Measurements from ENCODE around the gene PDCD2L.
"Not testable (repeated sequence)": the region's sequence is repeated elsewhere in the genome, so short reads cannot be mapped to it uniquely, and the experiment has no call there.

Gene PDCD2L

GRCh38 chr19:34399886-34400285, 4.3 kb upstream of the PDCD2L start:
- no peak for DNase-seq (ENCODE audit: low read depth)
- H3K4me3 ChIP-seq (ENCODE audit: low read length) = no peak overlapping the region
- H3K9ac ChIP-seq (ENCODE audit: low read length) = no peak overlapping the region
- peaks cover 59% of the 10 kb centered on the region for H3K36me3 ChIP-seq (ENCODE audit: control insufficient read depth, insufficient read depth, low read length, severe bottlenecking)
- no peaks in the 10 kb centered on the region for H3K27me3 ChIP-seq (replicated peaks; ENCODE audit: control insufficient read depth, insufficient read depth, low read length)
- H3K9me3 ChIP-seq (ENCODE audit: control insufficient read depth, low read length) = no peaks in the 10 kb centered on the region
- no peaks in the 10 kb centered on the region for H3K4me1 ChIP-seq (ENCODE audit: control insufficient read depth, insufficient read depth, low read length)

DNA sequence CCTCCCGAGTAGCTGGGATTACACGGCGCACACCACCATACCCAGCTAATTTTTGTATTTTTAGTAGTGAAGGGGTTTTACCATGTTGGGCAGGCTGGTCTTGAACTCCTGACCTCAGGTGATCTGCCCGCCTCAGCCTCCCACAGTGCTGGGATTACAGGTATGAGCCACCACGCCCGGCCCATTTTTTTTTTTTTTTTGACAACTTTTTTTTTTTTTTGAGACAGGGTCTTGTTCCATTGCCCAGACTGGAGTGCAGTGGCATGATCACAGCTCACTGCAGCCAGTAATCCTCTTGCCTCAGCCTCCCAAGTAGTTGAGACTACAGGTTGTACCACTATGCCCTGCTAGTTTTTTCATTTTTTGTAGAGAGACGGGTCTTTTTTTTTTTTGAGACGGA, 3.4 kb upstream of the PDCD2L start:
- H3K9me3 ChIP-seq (ENCODE audit: control insufficient read depth, low read length); DNase-seq (ENCODE audit: low read depth); H3K9ac ChIP-seq (ENCODE audit: low read length); H3K27me3 ChIP-seq (replicated peaks; ENCODE audit: control insufficient read depth, insufficient read depth, low read length); H3K4me1 ChIP-seq (ENCODE audit: control insufficient read depth, insufficient read depth, low read length); H3K4me3 ChIP-seq (ENCODE audit: low read length): not testable (repeated sequence)
- peaks cover 51% of the 10 kb centered on the region for H3K36me3 ChIP-seq (ENCODE audit: control insufficient read depth, insufficient read depth, low read length, severe bottlenecking)

- DNase-seq (ENCODE audit: low read depth) = no peak
- Histone ChIP-seq H3K9ac (ENCODE audit: low read length) (no peak overlapping the region), H3K9me3 (ENCODE audit: control insufficient read depth, low read length) (no peaks in the 10 kb centered on the region), H3K36me3 (ENCODE audit: control insufficient read depth, insufficient read depth, low read length, severe bottlenecking) (peaks cover 40% of the 10 kb centered on the region), H3K4me1 (ENCODE audit: control insufficient read depth, insufficient read depth, low read length) (no peaks in the 10 kb centered on the region), H3K27me3 (replicated peaks; ENCODE audit: control insufficient read depth, insufficient read depth, low read length) (no peaks in the 10 kb centered on the region), H3K4me3 (ENCODE audit: low read length) (no peak overlapping the region)
Measured at GRCh38 chr19:34402074-34402600, 2.1 kb upstream of the PDCD2L start.

DNA sequence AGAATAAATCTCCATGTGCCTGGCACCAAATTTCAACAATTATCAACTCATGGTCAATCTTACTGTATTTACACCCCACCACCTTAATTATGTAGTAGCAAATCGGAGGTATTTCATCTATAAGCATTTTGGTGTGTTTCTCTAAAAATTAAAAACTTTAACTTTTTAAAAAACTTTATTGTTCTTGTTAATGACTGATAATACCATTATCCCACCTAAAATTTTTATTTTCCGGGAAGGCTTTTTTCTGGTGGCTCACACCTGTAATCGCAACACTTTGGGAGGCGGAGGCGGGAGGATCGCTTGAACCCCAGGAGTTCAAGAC, 453 bp upstream of the PDCD2L start:
- Histone ChIP-seq H3K9ac (ENCODE audit: low read length) (peak overlapping the region; percentile 87), H3K4me1 (ENCODE audit: control insufficient read depth, insufficient read depth, low read length) (no peaks in the 10 kb centered on the region), H3K27me3 (replicated peaks; ENCODE audit: control insufficient read depth, insufficient read depth, low read length) (no peaks in the 10 kb centered on the region), H3K4me3 (ENCODE audit: low read length) (peak overlapping the region; percentile 91), H3K9me3 (ENCODE audit: control insufficient read depth, low read length) (no peaks in the 10 kb centered on the region), H3K36me3 (ENCODE audit: control insufficient read depth, insufficient read depth, low read length, severe bottlenecking) (peaks cover 24% of the 10 kb centered on the region)
- no peak for DNase-seq (ENCODE audit: low read depth)

DNA sequence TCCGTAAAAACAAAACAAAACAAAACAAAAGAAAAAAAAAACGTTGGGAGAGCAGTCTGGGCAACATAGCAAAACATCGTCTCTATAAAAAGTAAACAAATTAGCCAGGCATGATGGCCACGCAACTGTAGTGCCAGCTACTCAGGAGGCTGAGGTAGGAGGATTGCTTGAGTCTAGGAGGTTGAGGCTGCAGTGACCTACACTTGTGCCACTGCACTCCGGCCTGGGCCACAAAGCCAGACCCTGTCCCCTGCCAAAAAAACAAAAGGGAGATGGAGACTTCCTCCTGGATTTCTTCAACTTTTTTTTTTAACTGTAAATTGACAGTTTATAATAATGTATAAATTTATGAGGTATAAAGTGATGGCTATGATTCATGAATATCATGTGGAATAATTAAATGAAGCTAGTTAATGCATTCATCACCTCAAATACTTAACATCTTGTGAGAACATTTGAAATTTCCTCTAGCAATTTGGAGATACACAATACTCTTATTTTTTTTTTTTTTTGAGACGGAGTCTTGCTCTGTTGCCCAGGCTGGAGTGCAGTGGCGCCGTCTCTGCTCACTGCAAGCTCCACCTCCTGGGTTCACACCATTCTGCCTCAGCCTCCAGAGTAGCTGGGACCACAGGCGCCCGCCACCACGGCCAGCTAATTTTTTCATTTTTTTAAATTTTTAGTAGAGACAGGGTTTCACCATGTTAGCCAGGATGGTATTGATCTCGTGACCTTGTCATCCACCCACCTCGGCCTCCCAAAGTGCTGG, 1.9 kb downstream of the PDCD2L start:
- no peak for DNase-seq (ENCODE audit: low read depth)
- H3K36me3 ChIP-seq (ENCODE audit: control insufficient read depth, insufficient read depth, low read length, severe bottlenecking) = peaks cover 3% of the 10 kb centered on the region
- H3K9me3 ChIP-seq (ENCODE audit: control insufficient read depth, low read length) = no peaks in the 10 kb centered on the region
- no peak overlapping the region for H3K4me3 ChIP-seq (ENCODE audit: low read length)
- no peaks in the 10 kb centered on the region for H3K4me1 ChIP-seq (ENCODE audit: control insufficient read depth, insufficient read depth, low read length)
- H3K9ac ChIP-seq (ENCODE audit: low read length) = no peak overlapping the region
- no peaks in the 10 kb centered on the region for H3K27me3 ChIP-seq (replicated peaks; ENCODE audit: control insufficient read depth, insufficient read depth, low read length)

DNA sequence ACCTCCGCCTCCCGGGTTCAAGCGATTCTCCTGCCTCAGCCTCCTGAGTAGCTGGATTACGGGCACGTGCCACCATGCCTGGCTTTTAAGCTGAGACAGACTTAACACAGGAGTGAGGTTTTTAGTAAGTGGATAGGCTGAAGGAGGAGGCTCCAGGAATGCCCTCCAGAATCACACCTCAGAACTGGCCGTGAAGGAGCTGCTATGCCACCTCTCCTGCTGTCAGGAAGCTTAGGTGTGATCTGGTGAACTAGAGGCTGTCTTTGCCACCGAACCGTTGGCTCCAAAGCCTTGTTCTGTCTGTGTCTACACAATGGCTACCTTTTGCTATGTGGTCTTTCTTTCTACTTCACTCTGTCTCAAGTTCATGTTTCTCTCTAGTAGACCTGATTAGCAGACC, 4.2 kb downstream of the PDCD2L start:
- Histone ChIP-seq H3K4me1 (ENCODE audit: control insufficient read depth, insufficient read depth, low read length) (no peaks in the 10 kb centered on the region), H3K9me3 (ENCODE audit: control insufficient read depth, low read length) (no peaks in the 10 kb centered on the region), H3K9ac (ENCODE audit: low read length) (no peak overlapping the region), H3K27me3 (replicated peaks; ENCODE audit: control insufficient read depth, insufficient read depth, low read length) (no peaks in the 10 kb centered on the region), H3K36me3 (ENCODE audit: control insufficient read depth, insufficient read depth, low read length, severe bottlenecking) (no peaks in the 10 kb centered on the region), H3K4me3 (ENCODE audit: low read length) (no peak overlapping the region)
- no peak for DNase-seq (ENCODE audit: low read depth)

DNA sequence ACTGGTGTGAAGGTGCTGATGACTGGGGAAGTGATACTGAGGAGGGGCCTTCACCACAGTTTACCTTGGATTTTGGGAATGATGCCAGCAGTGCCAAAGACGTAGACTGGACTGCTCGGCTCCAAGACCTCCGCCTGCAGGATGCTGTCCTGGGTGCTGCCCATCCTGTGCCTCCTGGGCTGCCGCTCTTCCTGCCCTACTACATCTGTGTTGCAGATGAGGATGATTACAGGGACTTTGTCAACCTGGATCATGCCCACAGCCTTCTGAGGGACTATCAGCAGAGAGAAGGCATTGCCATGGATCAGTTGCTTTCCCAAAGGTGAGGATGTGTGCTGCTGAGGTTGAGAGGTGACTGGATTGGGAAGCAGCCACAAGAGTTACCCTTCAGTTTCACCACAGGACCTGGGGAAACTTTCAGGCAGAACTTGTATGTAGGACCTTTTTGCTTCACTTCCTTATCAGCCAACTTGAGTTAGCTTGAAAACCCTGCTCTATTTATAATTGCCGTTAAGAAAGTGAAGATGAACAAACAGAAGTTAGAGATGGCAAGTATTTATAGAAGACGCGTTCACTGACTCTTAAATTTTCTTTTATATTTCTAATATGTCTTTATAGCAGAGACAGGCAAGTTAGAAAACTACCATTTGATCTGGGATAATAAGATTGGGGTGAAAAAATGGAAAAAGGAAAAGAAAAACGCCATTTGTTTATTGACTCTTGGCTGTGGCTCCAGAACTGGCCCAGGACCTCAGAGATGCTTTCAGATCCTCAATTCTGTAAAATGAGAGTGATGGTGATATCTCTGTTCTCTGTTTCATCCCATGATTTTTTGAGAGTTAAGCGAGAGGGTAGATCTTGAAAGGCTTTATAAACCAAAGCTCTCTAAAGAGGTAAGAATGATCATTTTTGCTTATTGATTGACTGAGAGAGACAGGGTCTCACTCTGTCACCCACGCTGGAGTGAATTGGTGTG, 5.3 kb downstream of the PDCD2L start:
- no peak for DNase-seq (ENCODE audit: low read depth)
- Histone ChIP-seq H3K4me1 (ENCODE audit: control insufficient read depth, insufficient read depth, low read length) (no peaks in the 10 kb centered on the region), H3K4me3 (ENCODE audit: low read length) (no peak overlapping the region), H3K27me3 (replicated peaks; ENCODE audit: control insufficient read depth, insufficient read depth, low read length) (no peaks in the 10 kb centered on the region), H3K9ac (ENCODE audit: low read length) (no peak overlapping the region), H3K36me3 (ENCODE audit: control insufficient read depth, insufficient read depth, low read length, severe bottlenecking) (peaks cover 6% of the 10 kb centered on the region), H3K9me3 (ENCODE audit: control insufficient read depth, low read length) (no peaks in the 10 kb centered on the region)

DNA sequence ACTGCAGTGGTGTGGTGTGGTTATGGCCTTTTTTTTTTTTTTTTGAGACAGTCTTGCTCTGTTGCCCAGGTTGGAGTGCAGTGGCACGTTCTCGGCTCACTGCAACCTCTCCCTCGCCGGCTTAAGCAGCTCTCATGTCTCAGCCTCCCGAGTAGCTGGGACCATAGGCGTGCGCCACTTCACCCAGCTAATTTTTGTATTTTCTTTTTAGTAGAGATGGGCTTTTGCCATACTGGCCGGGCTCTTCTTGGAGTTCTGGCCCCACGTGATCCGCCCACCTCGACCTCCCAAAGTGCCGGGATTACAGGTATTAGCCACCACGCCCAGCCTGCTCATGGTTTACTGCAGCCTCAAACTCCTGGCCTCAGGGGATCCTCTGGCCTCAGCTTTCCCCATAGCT, 7.0 kb downstream of the PDCD2L start:
- DNase-seq (ENCODE audit: low read depth) = no peak
- Histone ChIP-seq H3K36me3 (ENCODE audit: control insufficient read depth, insufficient read depth, low read length, severe bottlenecking) (peaks cover 11% of the 10 kb centered on the region), H3K27me3 (replicated peaks; ENCODE audit: control insufficient read depth, insufficient read depth, low read length) (no peaks in the 10 kb centered on the region), H3K9me3 (ENCODE audit: control insufficient read depth, low read length) (no peaks in the 10 kb centered on the region), H3K4me3 (ENCODE audit: low read length) (no peak overlapping the region), H3K4me1 (ENCODE audit: control insufficient read depth, insufficient read depth, low read length) (no peaks in the 10 kb centered on the region), H3K9ac (ENCODE audit: low read length) (no peak overlapping the region)

DNA sequence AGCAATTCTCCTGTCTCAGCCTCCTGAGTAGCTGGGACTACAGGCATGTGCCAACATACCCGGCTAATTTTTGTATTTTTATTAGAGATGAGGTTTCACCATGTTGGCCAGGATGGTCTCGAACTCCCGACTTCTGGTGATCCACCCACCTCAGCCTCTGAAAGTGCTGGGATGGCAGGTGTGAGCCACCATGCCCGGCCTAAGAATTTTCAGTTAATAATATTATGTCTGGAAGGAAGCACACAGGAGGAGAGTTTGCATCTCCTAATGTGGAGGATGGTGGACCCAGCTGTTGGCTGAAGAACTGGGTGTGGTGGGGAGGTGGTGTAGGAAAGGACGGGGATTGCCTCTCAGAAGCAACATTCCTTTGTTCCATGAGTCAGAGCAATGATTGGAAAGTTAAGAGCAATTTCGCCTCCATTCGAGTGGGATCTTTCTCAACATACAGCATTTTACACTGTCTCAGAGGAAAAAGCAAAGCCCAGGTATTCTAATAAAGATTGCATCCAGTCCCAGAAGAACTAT, 11.9 kb downstream of the PDCD2L start:
- Histone ChIP-seq H3K9ac (ENCODE audit: low read length) (no peak overlapping the region), H3K27me3 (replicated peaks; ENCODE audit: control insufficient read depth, insufficient read depth, low read length) (no peaks in the 10 kb centered on the region), H3K9me3 (ENCODE audit: control insufficient read depth, low read length) (no peaks in the 10 kb centered on the region), H3K4me1 (ENCODE audit: control insufficient read depth, insufficient read depth, low read length) (no peaks in the 10 kb centered on the region), H3K36me3 (ENCODE audit: control insufficient read depth, insufficient read depth, low read length, severe bottlenecking) (peaks cover 19% of the 10 kb centered on the region), H3K4me3 (ENCODE audit: low read length) (no peak overlapping the region)
- DNase-seq (ENCODE audit: low read depth) = peak; percentile 14

- no peak overlapping the region for H3K9ac ChIP-seq (ENCODE audit: low read length)
- no peaks in the 10 kb centered on the region for H3K27me3 ChIP-seq (replicated peaks; ENCODE audit: control insufficient read depth, insufficient read depth, low read length)
- no peak for DNase-seq (ENCODE audit: low read depth)
- H3K4me1 ChIP-seq (ENCODE audit: control insufficient read depth, insufficient read depth, low read length) = no peaks in the 10 kb centered on the region
- H3K36me3 ChIP-seq (ENCODE audit: control insufficient read depth, insufficient read depth, low read length, severe bottlenecking) = peaks cover 19% of the 10 kb centered on the region
- H3K4me3 ChIP-seq (ENCODE audit: low read length) = no peak overlapping the region
- no peaks in the 10 kb centered on the region for H3K9me3 ChIP-seq (ENCODE audit: control insufficient read depth, low read length)
Measured at GRCh38 chr19:34418300-34418699, 14.1 kb downstream of the PDCD2L start.

- H3K9me3 ChIP-seq (ENCODE audit: control insufficient read depth, low read length) = no peaks in the 10 kb centered on the region
- H3K9ac ChIP-seq (ENCODE audit: low read length) = no peak overlapping the region
- H3K4me1 ChIP-seq (ENCODE audit: control insufficient read depth, insufficient read depth, low read length) = peaks cover 23% of the 10 kb centered on the region
- H3K27me3 ChIP-seq (replicated peaks; ENCODE audit: control insufficient read depth, insufficient read depth, low read length) = no peaks in the 10 kb centered on the region
- no peak overlapping the region for H3K4me3 ChIP-seq (ENCODE audit: low read length)
- DNase-seq (ENCODE audit: low read depth) = no peak
- H3K36me3 ChIP-seq (ENCODE audit: control insufficient read depth, insufficient read depth, low read length, severe bottlenecking) = no peaks in the 10 kb centered on the region
Measured at GRCh38 chr19:34426096-34426661, 22.0 kb downstream of the PDCD2L start.

All from adipocyte (in vitro differentiated cells).